B cell (primary cell): ENCODE data around the gene PPFIA2. TPM values are rescaled to one million over a fixed set of nuclear protein-coding genes. Genes with fewer than 3 reads are reported as not detected.

ENCODE experiments used
- ATAC-seq: fragments of 200-7000 bp; cut with Tn5 transposase; one replicate; pipeline ENCODE4 v1.10.0; 2021; ENCODE audit warnings: low read depth, mild to moderate bottlenecking, moderate number of reproducible peaks, moderate library complexity
- CTCF ChIA-PET: fragments of 350-600 bp; sonication (Branson Sonifier 250); formaldehyde crosslinking; loops from one replicate; lab custom pipeline; 2021; ENCODE audit warnings: antibody characterized with exemption, inconsistent platforms; lab: Charles Lee
- POLR2A ChIA-PET: fragments of 350-600 bp; sonication (Branson Sonifier 250); formaldehyde crosslinking; loops from one replicate; lab custom pipeline; 2021; ENCODE audit warnings: antibody characterized with exemption; lab: Charles Lee
- DNase-seq: peaks from one replicate; pipeline ENCODE4 v3.0.0; 2013
- H2AFZ ChIP-seq: 2 replicates; pipeline ENCODE4 v1.6.1; 2012; ENCODE audit warnings: mild to moderate bottlenecking, low read depth, low read length; ENCODE audit not compliant: insufficient read depth, poor library complexity, severe bottlenecking
- H3K27ac ChIP-seq, 2 donors: 1 replicate in 1 of 2; 2 replicates in 1 of 2; pipeline ENCODE4 v1.5.1; 2012 to 2013; ENCODE audit warnings: low read length in 2 of 2, mild to moderate bottlenecking in 2 of 2, moderate library complexity in 1 of 2
- H3K27me3 ChIP-seq, 4 experiments: fragments of 200-600 bp in 1 of 4; sonication (generic) in 1 of 4; replicated peaks in 1 of 4; 1 replicate in 2 of 4; 2 replicates in 2 of 4; pipeline versions ENCODE4 v1.6.1 to v1.7.0; 2013 to 2016; ENCODE audit warnings: low read length in 3 of 4, mild to moderate bottlenecking in 2 of 4, mixed read lengths in 1 of 4, moderate library complexity in 1 of 4; ENCODE audit not compliant: insufficient read depth in 4 of 4, control insufficient read depth in 3 of 4; ENCODE audit errors: control extremely low read depth in 1 of 4
- H3K36me3 ChIP-seq, 2 experiments: replicated peaks in 1 of 2; 1 replicate in 1 of 2; 2 replicates in 1 of 2; pipeline versions ENCODE4 v1.6.1 to v1.7.1; 2013; ENCODE audit warnings: low read length in 1 of 2; ENCODE audit not compliant: insufficient read depth in 2 of 2, control insufficient read depth in 1 of 2; ENCODE audit errors: control extremely low read depth in 1 of 2, extremely low read depth in 1 of 2
- H3K4me1 ChIP-seq, 2 donors: fragments of 200-600 bp in 1 of 2; sonication (generic) in 1 of 2; 1 replicate in 1 of 2; 2 replicates in 1 of 2; pipeline versions ENCODE4 v1.5.1 to v1.6.1; 2013 to 2017; ENCODE audit warnings: low read length in 2 of 2; ENCODE audit not compliant: control insufficient read depth in 2 of 2, insufficient read depth in 2 of 2
- H3K4me2 ChIP-seq: replicated peaks from 2 replicates; pipeline ENCODE3; 2012; ENCODE audit warnings: mild to moderate bottlenecking, low read depth, low read length; ENCODE audit not compliant: poor library complexity, severe bottlenecking
- H3K4me3 ChIP-seq, 5 experiments: fragments of 200-600 bp in 1 of 5; sonication (generic) in 1 of 5; 1 replicate in 3 of 5; 2 replicates in 2 of 5; pipeline versions ENCODE4 v1.5.1 to v1.7.0; 2011 to 2016; ENCODE audit warnings: low read length in 4 of 5, mild to moderate bottlenecking in 4 of 5, low read depth in 2 of 5, control low read depth in 1 of 5, moderate library complexity in 1 of 5; ENCODE audit not compliant: insufficient read depth in 1 of 5; ENCODE audit errors: control extremely low read depth in 1 of 5, extremely low read depth in 1 of 5
- H3K79me2 ChIP-seq: fragments of 200-600 bp; sonication (generic); one replicate; pipeline ENCODE4 v1.6.0; 2016; ENCODE audit warnings: low read length; ENCODE audit not compliant: control insufficient read depth, insufficient read depth
- H3K9ac ChIP-seq: fragments of 200-600 bp; sonication (generic); 2 replicates; pipeline ENCODE4 v1.6.1; 2017; ENCODE audit warnings: mild to moderate bottlenecking, low read length, moderate library complexity
- H3K9me3 ChIP-seq, 3 donors: one replicate each; pipeline versions ENCODE4 v1.6.1 to v1.7.1; 2013; ENCODE audit warnings: low read length in 2 of 3; ENCODE audit not compliant: control insufficient read depth in 2 of 3, insufficient read depth in 1 of 3; ENCODE audit errors: control extremely low read depth in 1 of 3
- H4K20me1 ChIP-seq: 2 replicates; pipeline ENCODE4 v1.6.0; 2012; ENCODE audit warnings: mild to moderate bottlenecking, low read length; ENCODE audit not compliant: insufficient read depth, control insufficient read depth, poor library complexity, severe bottlenecking
- H3K27ac Mint-ChIP-seq: one replicate; pipeline ENCODE4 v1.8.0; 2021; ENCODE audit warnings: mixed read lengths
- H3K27me3 Mint-ChIP-seq: one replicate; pipeline ENCODE4 v1.8.0; 2021; ENCODE audit warnings: mixed read lengths
- H3K4me1 Mint-ChIP-seq: one replicate; pipeline ENCODE4 v1.8.0; 2021; ENCODE audit warnings: mixed read lengths
- H3K4me3 Mint-ChIP-seq: one replicate; pipeline ENCODE4 v1.8.0; 2021; ENCODE audit warnings: mixed read lengths
- H3K9me3 Mint-ChIP-seq: one replicate; pipeline ENCODE4 v1.8.0; 2022; ENCODE audit warnings: mixed read lengths; ENCODE audit not compliant: insufficient read depth
- EZH2 ChIP-seq: IDR thresholded peaks from 2 replicates; pipeline ENCODE4 v1.6.1; 2012; ENCODE audit warnings: borderline replicate concordance, low read depth, mild to moderate bottlenecking, moderate library complexity, low read length; ENCODE audit not compliant: insufficient read depth, poor library complexity, severe bottlenecking
- WGBS: methylation state at CpG from one replicate; pipeline ENCODE4 v1.1.5; 2013; ENCODE audit warnings: missing lambda C conversion rate; ENCODE audit not compliant: insufficient coverage; 5-methylcytosine and 5-hydroxymethylcytosine counted together
- intact Hi-C: fragments of 100-400 bp; cut with micrococcal nuclease; formaldehyde crosslinking; loops from one replicate; pipeline ENCODE4 v1.10.0; 2022
- polyA plus RNA-seq: library from polyadenylated mRNA; depleted of rRNA; stranded (reverse); fragments of >200 nt; gene quantifications from 2 replicates; pipeline ENCODE4 v1.2.3, GENCODE V29; 2012
- total RNA-seq, 2 donors: library from RNA; stranded (reverse); fragments of 120-200 nt in 1 of 2; gene quantifications; 1 replicate in 1 of 2; 2 replicates in 1 of 2; pipeline versions ENCODE4 v1.2.3 to v1.2.4, GENCODE V29; 2013 to 2022
- TF ChIP-seq, protein P1 (sequence below): fragments of 200-600 bp; IDR thresholded peaks from one replicate; pipeline ENCODE4 v1.8.0; 2022; ENCODE audit warnings: antibody characterized with exemption, mild to moderate bottlenecking

Gene PPFIA2
- total and polyA plus RNA-seq, 2 donors (not counting 1 experiment from before 2014, with no cell fraction given), result not detected

- Histone ChIP-seq H3K36me3 (no peaks in the 10 kb centered on the region), H3K4me1 (no peaks in the 10 kb centered on the region), H3K27ac (no peak overlapping the region), H2AFZ (no peak overlapping the region), H3K4me2 (no peak overlapping the region), H3K9me3 (no peaks in the 10 kb centered on the region), H3K9ac (no peak overlapping the region), H3K4me3 (no peak overlapping the region), H4K20me1 (no peaks in the 10 kb centered on the region), H3K27me3 (no peaks in the 10 kb centered on the region), H3K79me2 (no peaks in the 10 kb centered on the region)
- TF ChIP-seq EZH2, result no peak
- TF ChIP-seq, protein P1, sequence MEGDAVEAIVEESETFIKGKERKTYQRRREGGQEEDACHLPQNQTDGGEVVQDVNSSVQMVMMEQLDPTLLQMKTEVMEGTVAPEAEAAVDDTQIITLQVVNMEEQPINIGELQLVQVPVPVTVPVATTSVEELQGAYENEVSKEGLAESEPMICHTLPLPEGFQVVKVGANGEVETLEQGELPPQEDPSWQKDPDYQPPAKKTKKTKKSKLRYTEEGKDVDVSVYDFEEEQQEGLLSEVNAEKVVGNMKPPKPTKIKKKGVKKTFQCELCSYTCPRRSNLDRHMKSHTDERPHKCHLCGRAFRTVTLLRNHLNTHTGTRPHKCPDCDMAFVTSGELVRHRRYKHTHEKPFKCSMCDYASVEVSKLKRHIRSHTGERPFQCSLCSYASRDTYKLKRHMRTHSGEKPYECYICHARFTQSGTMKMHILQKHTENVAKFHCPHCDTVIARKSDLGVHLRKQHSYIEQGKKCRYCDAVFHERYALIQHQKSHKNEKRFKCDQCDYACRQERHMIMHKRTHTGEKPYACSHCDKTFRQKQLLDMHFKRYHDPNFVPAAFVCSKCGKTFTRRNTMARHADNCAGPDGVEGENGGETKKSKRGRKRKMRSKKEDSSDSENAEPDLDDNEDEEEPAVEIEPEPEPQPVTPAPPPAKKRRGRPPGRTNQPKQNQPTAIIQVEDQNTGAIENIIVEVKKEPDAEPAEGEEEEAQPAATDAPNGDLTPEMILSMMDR, result no peak
- 91% methylated on average over 1 of the region's 2 CpGs for WGBS
- no peak overlapping the region for H3K4me3 Mint-ChIP-seq
- ChIA-PET CTCF (no interaction called here), POLR2A (no interaction called here)
- no peaks in the 10 kb centered on the region for H3K27me3 Mint-ChIP-seq
- H3K9me3 Mint-ChIP-seq, result peaks cover 2% of the 10 kb centered on the region
- no peak overlapping the region for H3K27ac Mint-ChIP-seq
- no peaks in the 10 kb centered on the region for H3K4me1 Mint-ChIP-seq
- DNase-seq (no peak), ATAC-seq (no peak)
- intact Hi-C loops, result no loop called here
Observed at GRCh38 chr12:81729781-81730180, 29.4 kb downstream of the PPFIA2 start.

GRCh38 chr12:81727391-81727790, 31.8 kb downstream of the PPFIA2 start:
- H3K4me1 Mint-ChIP-seq, result no peaks in the 10 kb centered on the region

More at GRCh38 chr12:81727391-81727790, 31.8 kb downstream of the PPFIA2 start:
- Histone ChIP-seq H3K4me2 (no peak overlapping the region), H3K9me3 (no peaks in the 10 kb centered on the region), H2AFZ (no peak overlapping the region), H4K20me1 (no peaks in the 10 kb centered on the region), H3K79me2 (no peaks in the 10 kb centered on the region), H3K9ac (no peak overlapping the region), H3K4me1 (no peaks in the 10 kb centered on the region), H3K36me3 (no peaks in the 10 kb centered on the region), H3K27me3 (no peaks in the 10 kb centered on the region), H3K27ac (no peak overlapping the region), H3K4me3 (no peak overlapping the region)
- POLR2A ChIA-PET, result no interaction called here
- Mint-ChIP-seq H3K27ac (no peak overlapping the region), H3K9me3 (peaks cover 2% of the 10 kb centered on the region), H3K27me3 (no peaks in the 10 kb centered on the region), H3K4me3 (no peak overlapping the region)
- intact Hi-C loops, result no loop called here
- CTCF ChIA-PET, result no interaction called here
- DNase-seq (no peak), ATAC-seq (no peak)
- TF ChIP-seq, protein P1, result no peak
- TF ChIP-seq EZH2, result no peak
